GM12878 (cell line): ENCODE data around the gene OTOF. TPM values are rescaled to one million over a fixed set of nuclear protein-coding genes. Genes with fewer than 3 reads are reported as not detected.
A peak's percentile ranks its signal among the peaks of the same experiment; 100 is the strongest.

Source experiments
- ATAC-seq: fragments of 200-7000 bp; cut with Tn5 transposase; 3 replicates; pipeline ENCODE4 v1.9.1; 2020; ENCODE audit warnings: mild to moderate bottlenecking, moderate library complexity
- BruUV-seq: library from RNA; stranded (reverse); fragments of 400-500 nt; replicated peaks from 2 replicates; lab custom pipeline; 2021; lab: Mats Ljungman, UMichigan
- CTCF ChIA-PET: fragments of 300-600 bp; sonication (Branson Sonifier 250); formaldehyde crosslinking; extraction: SDS; loops from one replicate; lab custom pipeline; 2021; ENCODE audit warnings: inconsistent platforms; lab: Yijun Ruan, JAX
- POLR2A ChIA-PET: fragments of 350-600 bp; formaldehyde crosslinking; extraction: SDS; loops from one replicate; lab custom pipeline; 2021; ENCODE audit warnings: inconsistent platforms; lab: Charles Lee
- RAD21 ChIA-PET: fragments of 300-600 bp; sonication (Branson Sonifier 250); formaldehyde crosslinking; loops from one replicate; lab custom pipeline; 2023; ENCODE audit warnings: antibody characterized with exemption; ENCODE audit not compliant: unreplicated experiment; lab: Charles Lee
- SMC1A ChIA-PET: fragments of 300-600 bp; sonication (Branson Sonifier 250); formaldehyde crosslinking; loops from one replicate; lab custom pipeline; 2023; ENCODE audit not compliant: unreplicated experiment, uncharacterized antibody; lab: Charles Lee
- DNase-seq: peaks from one replicate; pipeline ENCODE4 v3.0.0-alpha.2; 2011; ENCODE audit warnings: low read depth, low spot score
- FAIRE-seq: peaks from 3 replicates; lab custom pipeline; 2011; peaks lifted over from hg19 to GRCh38; lab: Jason Lieb, UNC
- H2AFZ ChIP-seq: 2 replicates; pipeline ENCODE4 v1.6.0; 2011; ENCODE audit warnings: low read depth, low read length, control low read depth; ENCODE audit not compliant: control insufficient read depth
- H3K27ac ChIP-seq: 2 replicates; pipeline ENCODE4 v1.5.1; 2011; ENCODE audit warnings: control low read depth; ENCODE audit not compliant: control insufficient read depth, insufficient read depth
- H3K27me3 ChIP-seq, 2 experiments: replicated peaks in 1 of 2; 2 replicates each; pipeline versions ENCODE4 v1.6.0 to v1.6.1; 2011; ENCODE audit warnings: low read length in 1 of 2; ENCODE audit not compliant: control insufficient read depth in 2 of 2, insufficient read depth in 2 of 2
- H3K36me3 ChIP-seq, 2 experiments: 2 replicates each; pipeline ENCODE4 v1.5.1; 2011; ENCODE audit warnings: low read length in 1 of 2; ENCODE audit not compliant: control insufficient read depth in 2 of 2, insufficient read depth in 2 of 2
- H3K4me1 ChIP-seq: 2 replicates; pipeline ENCODE4 v1.6.1; 2011; ENCODE audit warnings: mild to moderate bottlenecking, low read length, moderate library complexity, mixed read lengths; ENCODE audit not compliant: control insufficient read depth, insufficient read depth
- H3K4me2 ChIP-seq: 2 replicates; pipeline ENCODE4 v1.6.0; 2011; ENCODE audit warnings: control low read depth; ENCODE audit not compliant: control insufficient read depth, insufficient read depth
- H3K4me3 ChIP-seq: fragments of 200-600 bp; sonication (generic); 2 replicates; pipeline ENCODE4 v1.5.1; 2016
- H3K79me2 ChIP-seq: 2 replicates; pipeline ENCODE4 v1.6.0; 2011; ENCODE audit warnings: low read length; ENCODE audit not compliant: control insufficient read depth, insufficient read depth
- H3K9ac ChIP-seq: 2 replicates; pipeline ENCODE4 v1.8.0; 2011; ENCODE audit warnings: low read length, control low read depth, mixed read lengths; ENCODE audit not compliant: control insufficient read depth, insufficient read depth
- H3K9me3 ChIP-seq: replicated peaks from 3 replicates; pipeline ENCODE4 v1.5.1; 2011; ENCODE audit warnings: mild to moderate bottlenecking, low read length; ENCODE audit not compliant: control insufficient read depth, insufficient read depth
- H4K20me1 ChIP-seq: 2 replicates; pipeline ENCODE4 v1.6.0; 2011; ENCODE audit not compliant: control insufficient read depth, insufficient read depth
- ATF3 ChIP-seq: IDR thresholded peaks from 2 replicates; pipeline ENCODE4 v1.6.1; 2011; ENCODE audit warnings: low read depth, mild to moderate bottlenecking, low read length, moderate library complexity, borderline replicate concordance; ENCODE audit errors: extremely low read depth
- ATF7 ChIP-seq: fragments of 450-650 bp; IDR thresholded peaks from 2 replicates; pipeline ENCODE4 v1.6.1; 2016; ENCODE audit warnings: low read depth, mild to moderate bottlenecking
- BACH1 ChIP-seq: fragments of 450-650 bp; IDR thresholded peaks from 2 replicates; pipeline ENCODE4 v1.6.1; 2017; ENCODE audit warnings: mild to moderate bottlenecking, borderline replicate concordance
- CBFB ChIP-seq: IDR thresholded peaks from 2 replicates; pipeline ENCODE4 v1.6.1; 2016; ENCODE audit warnings: antibody characterized with exemption, low read depth
- E2F8 ChIP-seq: fragments of 450-650 bp; IDR thresholded peaks from 2 replicates; pipeline ENCODE4 v1.6.1; 2018; ENCODE audit warnings: mild to moderate bottlenecking, low read depth, moderate library complexity; ENCODE audit not compliant: partially characterized antibody
- EED ChIP-seq: sonication (generic); IDR thresholded peaks from 2 replicates; pipeline ENCODE4 v1.6.1; 2016; ENCODE audit warnings: antibody characterized with exemption, low read depth
- EP300 ChIP-seq, 2 experiments: fragments of 150-350 bp in 1 of 2; IDR thresholded peaks; 2 replicates each; pipeline ENCODE4 v1.6.1; 2011 to 2012; ENCODE audit warnings: low read depth in 2 of 2, low read length in 2 of 2, borderline replicate concordance in 1 of 2, improper control_type of control experiment in 1 of 2, inconsistent platforms in 1 of 2; ENCODE audit not compliant: control insufficient read depth in 1 of 2
- KDM1A ChIP-seq: fragments of 200-600 bp; sonication (generic); IDR thresholded peaks from 2 replicates; pipeline ENCODE4 v1.6.1; 2016; ENCODE audit warnings: borderline replicate concordance
- MYB ChIP-seq: fragments of 150-350 bp; IDR thresholded peaks from 2 replicates; pipeline ENCODE4 v1.6.1; 2014; ENCODE audit warnings: mild to moderate bottlenecking, low read depth, low read length, borderline replicate concordance
- NFIC ChIP-seq: IDR thresholded peaks from 2 replicates; pipeline ENCODE4 v1.6.1; 2012; ENCODE audit warnings: low read depth, mild to moderate bottlenecking, inconsistent platforms, low read length, moderate library complexity
- NR2C1 ChIP-seq: fragments of 450-650 bp; IDR thresholded peaks from 2 replicates; pipeline ENCODE4 v1.6.1; 2017; ENCODE audit warnings: antibody characterized with exemption, mild to moderate bottlenecking, moderate library complexity
- PBX3 ChIP-seq: IDR thresholded peaks from 2 replicates; pipeline ENCODE4 v1.6.1; 2011; ENCODE audit warnings: mild to moderate bottlenecking, low read depth, low read length, moderate library complexity; ENCODE audit not compliant: insufficient replicate concordance
- POLR2AphosphoS2 ChIP-seq: IDR thresholded peaks from 2 replicates; pipeline ENCODE4 v1.6.1; 2011; ENCODE audit warnings: low read depth, mild to moderate bottlenecking, low read length, improper control_type of control experiment, moderate library complexity
- SP1 ChIP-seq: IDR thresholded peaks from one replicate; pipeline ENCODE4 v1.6.1; 2011; ENCODE audit warnings: low read depth, low read length
- SPI1 ChIP-seq: IDR thresholded peaks from 2 replicates; pipeline ENCODE4 v1.6.1; 2011; ENCODE audit warnings: low read depth, mild to moderate bottlenecking, low read length, moderate library complexity, borderline replicate concordance; ENCODE audit not compliant: insufficient read depth
- SREBF1 ChIP-seq: IDR thresholded peaks from 2 replicates; pipeline ENCODE4 v1.6.1; 2012; ENCODE audit warnings: mild to moderate bottlenecking, low read length
- TCF7 ChIP-seq: IDR thresholded peaks from 2 replicates; pipeline ENCODE4 v1.6.1; 2014; ENCODE audit warnings: antibody characterized with exemption, borderline replicate concordance
- ZBED1 ChIP-seq: IDR thresholded peaks from 2 replicates; pipeline ENCODE4 v1.6.1; 2016; ENCODE audit warnings: borderline replicate concordance
- ZNF274 ChIP-seq: IDR thresholded peaks from one replicate; pipeline ENCODE4 v1.8.0; 2011; ENCODE audit not compliant: insufficient read length, insufficient read depth
- ZSCAN29 ChIP-seq: fragments of 450-650 bp; IDR thresholded peaks from 2 replicates; pipeline ENCODE4 v1.6.1; 2017; ENCODE audit warnings: mild to moderate bottlenecking, moderate library complexity
- WGBS: methylation state at CpG from one replicate; pipeline ENCODE4 v1.1.6; 2016; ENCODE audit warnings: low lambda C conversion rate; ENCODE audit not compliant: insufficient replicate concordance, insufficient coverage; ENCODE audit errors: missing lambda C conversion rate; 5-methylcytosine and 5-hydroxymethylcytosine counted together
- in situ Hi-C: fragments of 300-500 bp; cut with MboI; formaldehyde crosslinking; loops from 9 replicates; pipeline ENCODE4 v1.14.3; 2018; ENCODE audit warnings: mixed read lengths
- intact Hi-C: fragments of 100-400 bp; cut with micrococcal nuclease; formaldehyde crosslinking; loops from one replicate; pipeline ENCODE4 v1.14.2; 2022; ENCODE audit not compliant: unreplicated experiment
- polyA plus RNA-seq, 11 experiments: library from polyadenylated mRNA; depleted of rRNA in 4 of 11; unstranded in 6 of 11; stranded (reverse) in 5 of 11; fragments of >200 nt; fragmentation: Nextera tagmentation in 4 of 11; fragmentation: Illumina TruSeq in 1 of 11; extraction: Ambion mirVana in 4 of 11; extraction: Trizol in 1 of 11; gene quantifications; 1 replicate in 1 of 11; 2 replicates in 10 of 11; pipeline versions ENCODE4 v1.2.1 to v1.2.3, GENCODE V29; 2011 to 2016; ENCODE audit warnings: inconsistent platforms in 2 of 11, missing spikeins in 2 of 11, low read depth in 1 of 11
- total RNA-seq, 4 experiments: library from RNA; depleted of rRNA in 3 of 4; stranded (reverse); fragments of >200 nt in 3 of 4; fragmentation: Illumina TruSeq in 1 of 4; extraction: Trizol in 1 of 4; gene quantifications; 2 replicates each; pipeline versions ENCODE4 v1.2.1 to v1.2.3, GENCODE V29; 2013 to 2021

OTOF gene
- total and polyA plus RNA-seq, 10 of the 15 experiments (the other 5 are each of a cell fraction or from before 2014, with no cell fraction given): under 0.01 to 0.31 (median 0.07) TPM; not detected in 6

- in situ Hi-C loops: no loop called here
- CTCF ChIA-PET: no interaction called here
- SMC1A ChIA-PET: no interaction called here
- BruUV-seq: no TSS peak
- Histone ChIP-seq H3K9ac (no peak overlapping the region), H3K36me3 (no peaks in the 10 kb centered on the region), H3K27ac (no peak overlapping the region), H2AFZ (no peak overlapping the region), H4K20me1 (no peaks in the 10 kb centered on the region), H3K4me1 (no peaks in the 10 kb centered on the region), H3K9me3 (no peaks in the 10 kb centered on the region), H3K4me3 (no peak overlapping the region), H3K79me2 (no peaks in the 10 kb centered on the region), H3K4me2 (no peak overlapping the region), H3K27me3 (no peaks in the 10 kb centered on the region)
- POLR2A ChIA-PET: no interaction called here
- WGBS: 59% methylated on average over 30 of the region's 30 CpGs
- FAIRE-seq (no peak), ATAC-seq (no peak), DNase-seq (no peak)
- intact Hi-C loops: no loop called here
- RAD21 ChIA-PET: no interaction called here
- peak; percentile 53 for TF ChIP-seq PBX3
- no peak for TF ChIP-seq EED
- no peak for TF ChIP-seq CBFB
- 0 out of 2 replicates have a peak, but pooled peaks have one; percentile 24 for TF ChIP-seq NFIC
- TF ChIP-seq ATF7: no peak
- no peak for TF ChIP-seq MYB
- no peak for TF ChIP-seq EP300 (IDR thresholded peaks at IDR 0.05; ENCODE audit: borderline replicate concordance in 1 of 2, control insufficient read depth in 1 of 2, low read depth in 2 of 2, low read length in 2 of 2)
- TF ChIP-seq KDM1A: no peak
- no peak for TF ChIP-seq SREBF1
- no peak for TF ChIP-seq SP1
- no peak for TF ChIP-seq ATF3
- no peak for TF ChIP-seq ZSCAN29
- TF ChIP-seq NR2C1: no peak
- TF ChIP-seq ZBED1: no peak
- no peak for TF ChIP-seq BACH1
- TF ChIP-seq POLR2AphosphoS2: no peak
- no peak for TF ChIP-seq E2F8
- no peak for TF ChIP-seq TCF7
- TF ChIP-seq ZNF274: no peak
- no peak for TF ChIP-seq SPI1
Measured at GRCh38 chr2:26482211-26483026, 4.5 kb upstream of the OTOF start.
